ENCODE results near the gene VWCE. TPM values are rescaled to one million over a fixed set of nuclear protein-coding genes. Genes with fewer than 3 reads are reported as not detected.
"Not testable (repeated sequence)": the region's sequence is repeated elsewhere in the genome, so short reads cannot be mapped to it uniquely, and the experiment has no call there.

VWCE gene
- polyA plus RNA-seq, 1 donor (not counting 4 experiments of a cell fraction or from before 2014, with no cell fraction given) = 0.30 TPM

GRCh38 chr11:61254403-61255025 lies 40.6 kb downstream of the VWCE start:
- no peak overlapping the region for H3K9ac ChIP-seq (ENCODE audit: control insufficient read depth, extremely low read depth, insufficient read depth, low read length)
- H3K9me1 ChIP-seq (ENCODE audit: control insufficient read depth, extremely low read depth, insufficient read depth, low read length) = no peaks in the 10 kb centered on the region
- H3K4me2 ChIP-seq (ENCODE audit: control insufficient read depth, extremely low read depth, insufficient read depth, low read depth, low read length) = no peak overlapping the region
- no peak overlapping the region for H3K4me3 ChIP-seq (ENCODE audit: control insufficient read depth in 2 of 3, extremely low read depth in 1 of 3, insufficient read depth in 2 of 3, low read depth in 1 of 3, low read length in 3 of 3)
- no peak overlapping the region for H3K27ac ChIP-seq (ENCODE audit: control insufficient read depth, insufficient read depth, low read length)
- no peak overlapping the region for H2AFZ ChIP-seq (ENCODE audit: control insufficient read depth, low read length)
- DNase-seq (ENCODE audit: low read depth, low spot score) = peak; percentile 35
- H3K79me2 ChIP-seq (ENCODE audit: control insufficient read depth, insufficient read depth, low read length) = no peaks in the 10 kb centered on the region
- TF ChIP-seq EZH2 (IDR thresholded peaks at IDR 0.05; ENCODE audit: low read length) (no peak), CTCF (optimal IDR thresholded peaks at IDR 0.05 in 1 of 3, IDR thresholded peaks at IDR 0.05 in 1 of 3, conservative IDR thresholded peaks at IDR 0.05 in 1 of 3; ENCODE audit: extremely low read depth in 1 of 3, insufficient read depth in 2 of 3, low read length in 3 of 3) (peak; percentile 95 to 98 (median 96))
- H3K36me3 ChIP-seq (ENCODE audit: control insufficient read depth in 2 of 2, extremely low read depth in 1 of 2, insufficient read depth in 2 of 2, low read length in 2 of 2) = no peaks in the 10 kb centered on the region
- H3K9me3 ChIP-seq (ENCODE audit: control insufficient read depth, low read depth, low read length) = no peaks in the 10 kb centered on the region
- peak; percentile 9 for FAIRE-seq
- H4K20me1 ChIP-seq (ENCODE audit: control insufficient read depth, extremely low read depth, insufficient read depth, low read length) = no peaks in the 10 kb centered on the region
- peaks cover 8% of the 10 kb centered on the region for H3K27me3 ChIP-seq (ENCODE audit: control insufficient read depth, extremely low read depth, insufficient read depth, low read length)
- dilution Hi-C loops (cut with MboI; ENCODE audit: extremely low pct_ligation_motif_present, low sequenced_read_pairs) = no loop called here
- H3K4me1 ChIP-seq (ENCODE audit: control insufficient read depth, extremely low read depth, insufficient read depth, low read length) = no peaks in the 10 kb centered on the region

- H3K9me1 ChIP-seq (ENCODE audit: control insufficient read depth, extremely low read depth, insufficient read depth, low read length); H3K36me3 ChIP-seq (ENCODE audit: control insufficient read depth in 2 of 2, extremely low read depth in 1 of 2, insufficient read depth in 2 of 2, low read length in 2 of 2); dilution Hi-C loops (cut with MboI; ENCODE audit: extremely low pct_ligation_motif_present, low sequenced_read_pairs); H3K9ac ChIP-seq (ENCODE audit: control insufficient read depth, extremely low read depth, insufficient read depth, low read length); FAIRE-seq; H3K79me2 ChIP-seq (ENCODE audit: control insufficient read depth, insufficient read depth, low read length); DNase-seq (ENCODE audit: low read depth, low spot score); H3K27ac ChIP-seq (ENCODE audit: control insufficient read depth, insufficient read depth, low read length); H2AFZ ChIP-seq (ENCODE audit: control insufficient read depth, low read length); H3K4me2 ChIP-seq (ENCODE audit: control insufficient read depth, extremely low read depth, insufficient read depth, low read depth, low read length); H3K9me3 ChIP-seq (ENCODE audit: control insufficient read depth, low read depth, low read length); H3K27me3 ChIP-seq (ENCODE audit: control insufficient read depth, extremely low read depth, insufficient read depth, low read length); H3K4me3 ChIP-seq (ENCODE audit: control insufficient read depth in 2 of 3, extremely low read depth in 1 of 3, insufficient read depth in 2 of 3, low read depth in 1 of 3, low read length in 3 of 3); H3K4me1 ChIP-seq (ENCODE audit: control insufficient read depth, extremely low read depth, insufficient read depth, low read length); H4K20me1 ChIP-seq (ENCODE audit: control insufficient read depth, extremely low read depth, insufficient read depth, low read length): not testable (repeated sequence)
Observed at GRCh38 chr11:61252332-61252731, 42.8 kb downstream of the VWCE start.

GRCh38 chr11:61250796-61251765 lies 44.0 kb downstream of the VWCE start:
- DNase-seq (ENCODE audit: low read depth, low spot score); FAIRE-seq; H3K9me3 ChIP-seq (ENCODE audit: control insufficient read depth, low read depth, low read length); H3K27me3 ChIP-seq (ENCODE audit: control insufficient read depth, extremely low read depth, insufficient read depth, low read length); H4K20me1 ChIP-seq (ENCODE audit: control insufficient read depth, extremely low read depth, insufficient read depth, low read length); H3K79me2 ChIP-seq (ENCODE audit: control insufficient read depth, insufficient read depth, low read length); H3K27ac ChIP-seq (ENCODE audit: control insufficient read depth, insufficient read depth, low read length); H3K4me1 ChIP-seq (ENCODE audit: control insufficient read depth, extremely low read depth, insufficient read depth, low read length); H3K36me3 ChIP-seq (ENCODE audit: control insufficient read depth in 2 of 2, extremely low read depth in 1 of 2, insufficient read depth in 2 of 2, low read length in 2 of 2); H2AFZ ChIP-seq (ENCODE audit: control insufficient read depth, low read length); H3K9ac ChIP-seq (ENCODE audit: control insufficient read depth, extremely low read depth, insufficient read depth, low read length); H3K4me2 ChIP-seq (ENCODE audit: control insufficient read depth, extremely low read depth, insufficient read depth, low read depth, low read length); H3K9me1 ChIP-seq (ENCODE audit: control insufficient read depth, extremely low read depth, insufficient read depth, low read length); H3K4me3 ChIP-seq (ENCODE audit: control insufficient read depth in 2 of 3, extremely low read depth in 1 of 3, insufficient read depth in 2 of 3, low read depth in 1 of 3, low read length in 3 of 3); dilution Hi-C loops (cut with MboI; ENCODE audit: extremely low pct_ligation_motif_present, low sequenced_read_pairs): not testable (repeated sequence)

- H3K9me3 ChIP-seq (ENCODE audit: control insufficient read depth, low read depth, low read length); H3K4me1 ChIP-seq (ENCODE audit: control insufficient read depth, extremely low read depth, insufficient read depth, low read length); H3K4me2 ChIP-seq (ENCODE audit: control insufficient read depth, extremely low read depth, insufficient read depth, low read depth, low read length); H3K27ac ChIP-seq (ENCODE audit: control insufficient read depth, insufficient read depth, low read length); H3K4me3 ChIP-seq (ENCODE audit: control insufficient read depth in 2 of 3, extremely low read depth in 1 of 3, insufficient read depth in 2 of 3, low read depth in 1 of 3, low read length in 3 of 3); H3K9me1 ChIP-seq (ENCODE audit: control insufficient read depth, extremely low read depth, insufficient read depth, low read length); H3K36me3 ChIP-seq (ENCODE audit: control insufficient read depth in 2 of 2, extremely low read depth in 1 of 2, insufficient read depth in 2 of 2, low read length in 2 of 2); H3K9ac ChIP-seq (ENCODE audit: control insufficient read depth, extremely low read depth, insufficient read depth, low read length); H3K79me2 ChIP-seq (ENCODE audit: control insufficient read depth, insufficient read depth, low read length); H4K20me1 ChIP-seq (ENCODE audit: control insufficient read depth, extremely low read depth, insufficient read depth, low read length); H3K27me3 ChIP-seq (ENCODE audit: control insufficient read depth, extremely low read depth, insufficient read depth, low read length); H2AFZ ChIP-seq (ENCODE audit: control insufficient read depth, low read length); dilution Hi-C loops (cut with MboI; ENCODE audit: extremely low pct_ligation_motif_present, low sequenced_read_pairs); DNase-seq (ENCODE audit: low read depth, low spot score); FAIRE-seq: not testable (repeated sequence)
Observed at GRCh38 chr11:61249201-61249600, 45.9 kb downstream of the VWCE start.

All from keratinocyte (primary cell).